ENCODE data around the gene EPRS1. TPM values are rescaled to one million over a fixed set of nuclear protein-coding genes. Genes with fewer than 3 reads are reported as not detected.

EPRS1 gene
- total RNA-seq, 1 donor from 2014 or later = 80.9 TPM

DNA sequence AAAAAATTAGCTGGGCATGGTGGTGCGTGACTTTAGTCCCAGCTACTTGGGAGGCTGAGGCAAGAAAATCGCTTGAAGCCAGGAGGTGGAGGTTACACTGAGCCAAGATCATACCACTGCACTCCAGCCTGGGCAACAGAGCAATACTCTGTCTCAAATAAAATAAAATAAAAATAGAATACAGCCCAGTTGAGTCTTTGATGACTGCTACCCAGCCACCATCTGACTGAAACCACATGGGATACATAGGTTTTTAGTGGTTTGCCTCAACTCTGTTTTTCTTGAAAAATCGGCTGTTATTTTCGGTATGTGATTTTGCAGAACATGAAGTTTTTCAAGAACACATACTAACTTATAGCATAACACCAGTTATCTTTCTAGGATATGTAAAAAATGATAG lies 46.5 kb downstream of the EPRS1 start:
- Mint-ChIP-seq H3K36me3 (ENCODE audit: low read depth, unreplicated experiment) (peaks cover 11% of the 10 kb centered on the region), H3K27me3 (ENCODE audit: unreplicated experiment) (peaks cover 2% of the 10 kb centered on the region), H3K4me1 (ENCODE audit: unreplicated experiment) (no peaks in the 10 kb centered on the region)

More for the DNA sequence above, 46.5 kb downstream of the EPRS1 start:
- Mint-ChIP-seq H3K27ac (ENCODE audit: unreplicated experiment) (no peak overlapping the region), H3K4me3 (ENCODE audit: unreplicated experiment) (no peak overlapping the region), H3K9me3 (ENCODE audit: unreplicated experiment) (no peaks in the 10 kb centered on the region)
- no peak for TF ChIP-seq CTCF (IDR thresholded peaks at IDR 0.05; ENCODE audit: unreplicated experiment)
- DNase-seq (ENCODE audit: low spot score) = no peak

Other genes starting within 250 kb of the EPRS1 start
- gene SLC30A10, start 117.9 kb downstream of the EPRS1 start, total RNA-seq (ENCODE audit: unreplicated experiment) = not detected
- gene BPNT1, start 43.3 kb upstream of the EPRS1 start, total RNA-seq (ENCODE audit: unreplicated experiment) = 17.5 TPM
- 60.3 TPM for gene IARS2, start 47.6 kb upstream of the EPRS1 start, total RNA-seq (ENCODE audit: unreplicated experiment)
- gene RAB3GAP2, start 225.9 kb upstream of the EPRS1 start, total RNA-seq (ENCODE audit: unreplicated experiment) = 34.5 TPM